ENCODE results near the gene HMX1. TPM values are rescaled to one million over a fixed set of nuclear protein-coding genes. Genes with fewer than 3 reads are reported as not detected.

The HMX1 gene
- total RNA-seq, 4 donors from 2014 or later: 2.6 TPM; not detected in 3

GRCh38 chr4:8892556-8893226 is 21.1 kb upstream of the HMX1 start:
- intact Hi-C loops (cut with DNase I): no loop called here
- Histone ChIP-seq H3K9me3 (no peaks in the 10 kb centered on the region), H3K27ac (no peak overlapping the region), H3K36me3 (no peaks in the 10 kb centered on the region), H3K4me1 (no peaks in the 10 kb centered on the region), H3K27me3 (peaks cover 9% of the 10 kb centered on the region), H3K4me3 (replicated peaks in 1 of 3) (no peak overlapping the region)
- DNase-seq: no peak
- 1% methylated on average over 14 of the region's 73 CpGs; no CpG with 5 or more reads in 1 of the 2 donors for WGBS, 2 donors
- TF ChIP-seq CTCF (IDR thresholded peaks at IDR 0.05) (no peak), POLR2A (IDR thresholded peaks at IDR 0.05) (no peak)

- H3K27ac ChIP-seq: no peak overlapping the region
- no peak for TF ChIP-seq POLR2A (IDR thresholded peaks at IDR 0.05)
- no peak for TF ChIP-seq CTCF (IDR thresholded peaks at IDR 0.05)
- H3K4me1 ChIP-seq: no peaks in the 10 kb centered on the region
- intact Hi-C loops (cut with DNase I): no loop called here
- DNase-seq: no peak
- peaks cover 9% of the 10 kb centered on the region for H3K27me3 ChIP-seq
- 3% methylated on average over 43 to 48 of the region's 72 CpGs for WGBS, 2 donors
- H3K4me3 ChIP-seq (replicated peaks in 1 of 3): no peak overlapping the region
- H3K9me3 ChIP-seq: no peaks in the 10 kb centered on the region
- no peaks in the 10 kb centered on the region for H3K36me3 ChIP-seq
Observed at GRCh38 chr4:8891646-8892555, 20.3 kb upstream of the HMX1 start.

GRCh38 chr4:8891255-8891645 is 19.6 kb upstream of the HMX1 start:
- no peak for TF ChIP-seq CTCF (IDR thresholded peaks at IDR 0.05)
- no peak for TF ChIP-seq POLR2A (IDR thresholded peaks at IDR 0.05)
- peaks cover 9% of the 10 kb centered on the region for H3K27me3 ChIP-seq
- no peaks in the 10 kb centered on the region for H3K9me3 ChIP-seq
- H3K27ac ChIP-seq: no peak overlapping the region
- WGBS, 2 donors: 13 to 31% methylated on average over 14 of the region's 15 CpGs
- intact Hi-C loops (cut with DNase I): no loop called here
- H3K4me1 ChIP-seq: no peaks in the 10 kb centered on the region
- DNase-seq: no peak
- H3K36me3 ChIP-seq: no peaks in the 10 kb centered on the region
- H3K4me3 ChIP-seq (replicated peaks in 1 of 3): no peak overlapping the region

GRCh38 chr4:8888856-8889255 is 17.2 kb upstream of the HMX1 start:
- DNase-seq: no peak
- no peak overlapping the region for H3K27ac ChIP-seq
- peaks cover 4% of the 10 kb centered on the region for H3K27me3 ChIP-seq
- WGBS, 2 donors: 5 to 11% methylated on average over 13 of the region's 13 CpGs
- no peaks in the 10 kb centered on the region for H3K36me3 ChIP-seq
- no peaks in the 10 kb centered on the region for H3K9me3 ChIP-seq
- no peak overlapping the region for H3K4me3 ChIP-seq (replicated peaks in 1 of 3)
- H3K4me1 ChIP-seq: no peaks in the 10 kb centered on the region
- TF ChIP-seq CTCF (IDR thresholded peaks at IDR 0.05) (no peak), POLR2A (IDR thresholded peaks at IDR 0.05) (no peak)
- intact Hi-C loops (cut with DNase I): no loop called here

Data from thyroid gland (tissue), 4 donors.